ENCODE measurements around the gene TLL1. TPM values are rescaled to one million over a fixed set of nuclear protein-coding genes. Genes with fewer than 3 reads are reported as not detected.

The TLL1 gene
- total RNA-seq, 1 experiment from 2014 or later = 14.3 TPM

GRCh38 chr4:165971933-165972332 lies 98.9 kb downstream of the TLL1 start:
- H3K4me1 ChIP-seq (ENCODE audit: insufficient read depth, low read length, poor library complexity, severe bottlenecking) = no peaks in the 10 kb centered on the region
- H3K9me3 ChIP-seq (ENCODE audit: low read depth, low read length, poor library complexity, severe bottlenecking) = no peaks in the 10 kb centered on the region
- H3K36me3 ChIP-seq (ENCODE audit: insufficient read depth, low read length, poor library complexity, severe bottlenecking) = no peaks in the 10 kb centered on the region
- TF ChIP-seq, protein P1, sequence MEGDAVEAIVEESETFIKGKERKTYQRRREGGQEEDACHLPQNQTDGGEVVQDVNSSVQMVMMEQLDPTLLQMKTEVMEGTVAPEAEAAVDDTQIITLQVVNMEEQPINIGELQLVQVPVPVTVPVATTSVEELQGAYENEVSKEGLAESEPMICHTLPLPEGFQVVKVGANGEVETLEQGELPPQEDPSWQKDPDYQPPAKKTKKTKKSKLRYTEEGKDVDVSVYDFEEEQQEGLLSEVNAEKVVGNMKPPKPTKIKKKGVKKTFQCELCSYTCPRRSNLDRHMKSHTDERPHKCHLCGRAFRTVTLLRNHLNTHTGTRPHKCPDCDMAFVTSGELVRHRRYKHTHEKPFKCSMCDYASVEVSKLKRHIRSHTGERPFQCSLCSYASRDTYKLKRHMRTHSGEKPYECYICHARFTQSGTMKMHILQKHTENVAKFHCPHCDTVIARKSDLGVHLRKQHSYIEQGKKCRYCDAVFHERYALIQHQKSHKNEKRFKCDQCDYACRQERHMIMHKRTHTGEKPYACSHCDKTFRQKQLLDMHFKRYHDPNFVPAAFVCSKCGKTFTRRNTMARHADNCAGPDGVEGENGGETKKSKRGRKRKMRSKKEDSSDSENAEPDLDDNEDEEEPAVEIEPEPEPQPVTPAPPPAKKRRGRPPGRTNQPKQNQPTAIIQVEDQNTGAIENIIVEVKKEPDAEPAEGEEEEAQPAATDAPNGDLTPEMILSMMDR (conservative IDR thresholded peaks at IDR 0.05; ENCODE audit: low read depth, low read length) = no peak
- TF ChIP-seq EZH2 (IDR thresholded peaks at IDR 0.05; ENCODE audit: borderline replicate concordance, low read depth, low read length, poor library complexity, severe bottlenecking) = no peak
- no peaks in the 10 kb centered on the region for H3K27me3 ChIP-seq (replicated peaks; ENCODE audit: insufficient read depth, low read depth, low read length, poor library complexity)
- no TSS peak for BruUV-seq (replicated peaks)
- POLR2A ChIA-PET (ENCODE audit: low non-redundant PET) = no interaction called here
- no peak overlapping the region for H3K4me3 ChIP-seq (ENCODE audit: low read depth, low read length, poor library complexity, severe bottlenecking)
- intact Hi-C loops (cut with micrococcal nuclease; ENCODE audit: unreplicated experiment) = no loop called here
- DNase-seq (ENCODE audit: low spot score) = no peak
- no peak overlapping the region for H3K27ac ChIP-seq (ENCODE audit: low read depth, low read length, poor library complexity, severe bottlenecking)
- CTCF ChIA-PET = no interaction called here

DNA sequence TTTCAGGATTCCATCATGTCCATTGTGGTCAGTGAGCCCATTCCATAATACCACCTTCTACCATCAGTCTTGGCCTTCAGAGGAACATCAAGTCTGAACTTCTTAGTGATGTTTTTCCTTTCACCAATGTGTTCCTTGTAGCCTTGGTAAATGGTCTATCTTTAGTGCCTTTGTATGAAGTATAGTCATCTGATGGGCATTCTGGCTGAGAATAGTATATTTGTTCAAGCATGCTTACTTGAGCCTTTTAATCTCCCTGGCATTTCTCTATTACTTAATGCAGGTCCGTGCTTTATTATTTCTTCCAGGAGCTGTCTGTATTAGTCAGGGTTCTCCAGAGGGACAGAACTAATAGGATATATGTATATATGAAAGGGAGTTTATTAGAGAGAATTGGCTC lies 99.7 kb downstream of the TLL1 start:
- DNase-seq (ENCODE audit: low spot score) = no peak
- no peaks in the 10 kb centered on the region for H3K4me1 ChIP-seq (ENCODE audit: insufficient read depth, low read length, poor library complexity, severe bottlenecking)
- CTCF ChIA-PET = no interaction called here
- no peak overlapping the region for H3K4me3 ChIP-seq (ENCODE audit: low read depth, low read length, poor library complexity, severe bottlenecking)
- TF ChIP-seq EZH2 (IDR thresholded peaks at IDR 0.05; ENCODE audit: borderline replicate concordance, low read depth, low read length, poor library complexity, severe bottlenecking) = no peak
- TF ChIP-seq, protein P1 (conservative IDR thresholded peaks at IDR 0.05; ENCODE audit: low read depth, low read length) = no peak
- intact Hi-C loops (cut with micrococcal nuclease; ENCODE audit: unreplicated experiment) = no loop called here
- no peaks in the 10 kb centered on the region for H3K27me3 ChIP-seq (replicated peaks; ENCODE audit: insufficient read depth, low read depth, low read length, poor library complexity)
- H3K27ac ChIP-seq (ENCODE audit: low read depth, low read length, poor library complexity, severe bottlenecking) = no peak overlapping the region
- no peaks in the 10 kb centered on the region for H3K9me3 ChIP-seq (ENCODE audit: low read depth, low read length, poor library complexity, severe bottlenecking)
- H3K36me3 ChIP-seq (ENCODE audit: insufficient read depth, low read length, poor library complexity, severe bottlenecking) = no peaks in the 10 kb centered on the region
- POLR2A ChIA-PET (ENCODE audit: low non-redundant PET) = no interaction called here
- BruUV-seq (replicated peaks) = no TSS peak

GRCh38 chr4:165982934-165983333 lies 109.9 kb downstream of the TLL1 start:
- peaks cover 4% of the 10 kb centered on the region for H3K4me1 ChIP-seq (ENCODE audit: insufficient read depth, low read length, poor library complexity, severe bottlenecking)
- no TSS peak for BruUV-seq (replicated peaks)
- POLR2A ChIA-PET (ENCODE audit: low non-redundant PET) = no interaction called here
- DNase-seq (ENCODE audit: low spot score) = no peak
- no peaks in the 10 kb centered on the region for H3K27me3 ChIP-seq (replicated peaks; ENCODE audit: insufficient read depth, low read depth, low read length, poor library complexity)
- no peaks in the 10 kb centered on the region for H3K36me3 ChIP-seq (ENCODE audit: insufficient read depth, low read length, poor library complexity, severe bottlenecking)
- no peaks in the 10 kb centered on the region for H3K9me3 ChIP-seq (ENCODE audit: low read depth, low read length, poor library complexity, severe bottlenecking)
- no peak for TF ChIP-seq EZH2 (IDR thresholded peaks at IDR 0.05; ENCODE audit: borderline replicate concordance, low read depth, low read length, poor library complexity, severe bottlenecking)
- TF ChIP-seq, protein P1 (conservative IDR thresholded peaks at IDR 0.05; ENCODE audit: low read depth, low read length) = no peak
- H3K27ac ChIP-seq (ENCODE audit: low read depth, low read length, poor library complexity, severe bottlenecking) = no peak overlapping the region
- CTCF ChIA-PET = no interaction called here
- H3K4me3 ChIP-seq (ENCODE audit: low read depth, low read length, poor library complexity, severe bottlenecking) = no peak overlapping the region
- intact Hi-C loops (cut with micrococcal nuclease; ENCODE audit: unreplicated experiment) = no loop called here
